HG03175 (cell line): ENCODE results near the gene AUTS2.

Experiments used
- ATAC-seq: cut with Tn5 transposase; IDR thresholded peaks from one replicate; pipeline ENCODE4 v1.9.1; 2021; ENCODE audit warnings: mild to moderate bottlenecking, moderate library complexity; ENCODE audit not compliant: unreplicated experiment

AUTS2 gene

DNA sequence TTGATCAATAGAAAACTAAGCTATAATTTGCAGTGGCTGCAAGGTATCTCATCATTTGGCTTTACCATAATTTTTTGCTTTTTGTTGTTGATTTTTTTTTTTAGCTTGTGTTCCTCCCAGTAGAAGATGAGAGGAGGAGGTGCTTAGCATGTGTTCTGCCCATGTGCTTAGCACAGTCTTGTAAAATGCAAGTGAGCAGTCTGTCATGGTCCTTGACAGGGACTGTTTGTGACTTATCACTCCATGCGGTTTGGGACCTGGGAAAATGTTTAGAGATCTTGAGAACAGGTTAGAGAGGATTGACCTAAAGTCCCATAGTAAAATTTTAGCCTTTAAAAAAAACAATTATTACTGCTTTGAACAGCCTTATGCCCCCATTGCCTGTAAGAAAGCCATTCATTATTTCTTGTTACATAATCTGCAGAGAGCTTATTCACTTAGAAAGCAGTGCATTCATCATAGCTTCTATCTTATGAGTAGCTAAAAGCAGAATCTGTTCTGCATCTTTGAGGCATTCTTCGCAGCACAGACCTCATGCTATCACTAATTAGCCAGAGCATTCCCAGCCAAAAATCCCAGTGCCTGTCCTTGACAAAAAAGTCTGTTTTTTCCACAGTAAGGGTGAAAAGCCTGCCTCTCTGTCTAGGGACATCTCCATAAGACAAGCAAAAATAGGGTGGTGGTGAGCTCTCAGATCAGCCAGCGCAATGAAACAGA, 784.9 kb downstream of the AUTS2 start:
- no peak for ATAC-seq

DNA sequence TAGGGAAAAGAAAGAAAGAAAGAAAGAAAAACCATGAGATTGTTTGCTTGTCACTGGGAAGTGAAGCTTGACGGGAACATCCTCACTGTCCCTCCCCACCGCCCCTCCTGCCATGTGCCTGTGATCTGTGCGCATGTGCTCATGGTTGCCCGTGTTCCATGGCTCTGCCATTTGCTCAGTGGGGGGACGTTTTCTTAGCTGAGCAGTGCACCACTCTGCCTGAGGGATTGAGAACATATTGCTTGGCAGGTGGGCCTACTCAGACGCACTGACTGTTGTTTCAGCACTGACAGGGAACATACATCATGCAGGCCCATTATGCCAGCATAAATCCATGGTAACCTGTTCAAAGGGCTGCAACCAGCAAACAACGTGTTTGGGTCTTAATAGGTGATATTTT, 785.7 kb downstream of the AUTS2 start:
- ATAC-seq, result no peak

DNA sequence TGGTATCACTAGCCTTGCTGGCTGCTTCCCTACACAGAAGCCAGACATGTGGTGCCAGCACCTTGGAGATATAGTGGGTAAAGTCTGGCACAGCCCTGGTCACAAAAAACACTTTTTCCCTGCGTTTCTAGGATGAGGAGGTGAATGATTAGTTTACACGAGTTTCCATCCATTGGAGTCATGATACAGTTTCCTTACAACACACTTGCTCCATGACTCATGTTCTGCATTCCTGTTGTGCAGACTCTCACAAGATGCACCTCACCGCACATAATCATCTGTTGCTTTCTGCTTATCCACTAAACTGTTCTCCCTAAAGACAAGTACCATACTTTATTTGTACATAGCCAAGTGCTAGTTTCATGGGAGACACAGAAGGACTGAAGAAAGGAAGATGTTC, 786.6 kb downstream of the AUTS2 start:
- no peak for ATAC-seq

DNA sequence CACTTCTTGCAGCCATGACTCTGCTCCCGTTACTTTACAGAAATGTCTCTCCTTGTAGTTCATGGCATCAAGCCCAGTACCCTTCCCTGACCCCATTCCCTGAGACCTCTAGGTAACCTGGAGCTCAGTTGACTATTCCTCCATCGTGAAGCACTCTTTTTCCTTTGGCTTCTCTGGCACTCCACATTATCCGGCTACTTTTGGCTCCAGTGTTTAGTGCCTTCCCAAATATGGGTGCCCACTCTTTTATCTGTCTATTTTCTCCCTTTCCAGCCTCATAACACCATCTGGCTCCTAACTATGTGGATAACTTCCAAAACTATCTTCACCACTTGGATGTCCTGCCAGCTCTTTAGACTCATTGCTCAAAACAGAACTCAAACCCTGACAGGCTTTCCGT, 788.9 kb downstream of the AUTS2 start:
- ATAC-seq, result no peak

DNA sequence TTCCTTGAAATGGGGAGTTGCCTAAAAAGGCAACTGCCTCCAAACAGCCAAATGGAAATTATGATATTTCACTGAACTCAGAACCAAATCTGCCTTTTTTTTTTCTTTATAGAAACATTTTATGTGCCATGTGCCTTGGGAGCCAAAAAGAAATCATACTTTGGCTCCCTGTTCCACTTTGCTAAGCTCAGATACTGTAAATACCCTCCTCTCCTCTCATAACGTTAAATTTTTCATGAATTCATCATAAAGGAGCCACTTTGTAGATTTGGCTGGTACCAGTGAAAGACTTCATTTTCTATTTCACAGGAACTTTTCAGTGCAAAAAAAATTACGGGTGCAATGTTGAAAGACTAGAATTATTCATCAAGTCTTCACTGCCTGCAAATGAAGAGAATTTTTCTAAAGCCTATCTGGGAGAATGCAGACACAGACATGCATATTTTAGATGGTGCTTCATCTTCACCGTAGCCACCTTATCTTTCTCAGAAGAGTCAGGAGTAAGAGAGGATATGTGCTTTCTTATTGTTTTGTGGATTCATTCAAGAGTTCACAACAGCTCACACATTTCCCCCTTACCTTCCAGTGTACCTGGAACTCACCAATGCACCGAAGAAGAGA, 791.4 kb downstream of the AUTS2 start:
- no peak for ATAC-seq

DNA sequence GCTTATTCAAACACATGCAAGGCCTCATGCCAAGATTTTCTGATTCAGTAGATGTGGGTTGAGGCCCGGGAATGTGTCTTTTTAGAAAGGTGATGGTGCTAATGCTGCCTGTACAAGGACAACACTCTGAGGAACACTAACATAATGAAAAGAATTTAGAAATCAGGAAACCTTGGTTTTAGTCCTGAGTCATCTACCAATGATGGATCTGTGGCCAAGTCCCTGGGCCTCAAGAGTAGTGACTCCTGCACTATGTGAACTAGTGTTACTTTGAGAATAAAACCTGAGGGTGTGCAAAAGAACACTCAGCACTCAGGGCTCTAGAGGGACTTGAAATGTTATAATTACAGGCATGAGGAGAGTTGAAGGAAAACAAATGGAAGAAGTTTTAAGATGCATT, 792.0 kb downstream of the AUTS2 start:
- ATAC-seq, result no peak

DNA sequence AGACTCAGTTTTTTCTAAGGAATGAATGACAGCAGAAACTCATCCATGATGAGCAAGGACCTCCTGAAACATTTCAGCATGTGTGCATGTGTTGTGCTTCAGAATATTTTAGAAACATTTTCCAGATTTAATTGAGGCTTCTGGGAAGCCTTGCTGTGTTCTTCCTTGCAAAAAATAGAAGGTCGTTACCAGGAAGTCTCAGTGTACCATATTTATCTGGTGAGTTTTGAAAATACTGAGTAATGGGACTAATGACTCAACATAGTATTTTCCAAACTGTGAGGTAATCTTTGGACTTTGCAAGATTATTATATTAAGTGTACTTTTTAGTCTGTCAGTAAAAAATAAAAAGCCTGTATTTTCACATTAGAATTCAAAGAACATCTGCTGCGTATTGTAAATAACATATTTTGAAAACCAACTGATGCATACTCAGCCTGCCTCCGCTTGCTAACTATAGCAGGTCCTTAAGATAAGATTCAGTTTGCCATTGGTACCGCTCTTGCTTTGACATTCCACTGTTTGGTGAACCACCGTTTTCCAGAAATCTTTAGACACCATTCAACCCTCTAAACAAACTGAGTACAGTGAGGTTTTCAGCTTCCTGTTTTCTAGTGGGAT, 794.1 kb downstream of the AUTS2 start:
- ATAC-seq, result no peak

DNA sequence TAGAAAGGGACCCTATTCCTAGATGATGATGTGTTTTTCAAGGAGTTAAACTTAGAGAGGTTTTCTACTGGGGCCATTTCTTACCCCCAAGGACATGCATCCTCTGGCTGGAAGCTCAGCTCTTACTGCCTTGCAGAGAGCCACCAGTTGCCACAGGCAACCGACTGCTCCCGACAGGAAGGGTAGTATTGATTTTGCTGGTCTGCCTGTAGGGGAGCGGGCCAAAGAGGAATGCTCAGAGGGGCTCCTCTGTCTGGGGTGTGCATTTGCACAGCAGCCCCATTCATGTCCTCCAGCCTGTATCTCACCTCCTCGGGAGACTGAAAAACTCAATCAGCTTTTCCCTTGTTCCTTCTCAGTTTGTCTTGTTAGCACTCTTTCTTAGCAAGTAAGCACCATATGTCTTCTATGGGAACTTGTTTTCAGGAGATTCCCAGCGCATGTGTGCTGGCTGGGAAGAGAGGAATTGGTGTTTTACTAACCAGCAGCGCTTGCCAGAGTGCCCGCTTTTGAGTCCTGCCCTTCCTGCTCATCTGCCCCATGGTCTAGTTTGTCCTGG, 794.7 kb downstream of the AUTS2 start:
- no peak for ATAC-seq

DNA sequence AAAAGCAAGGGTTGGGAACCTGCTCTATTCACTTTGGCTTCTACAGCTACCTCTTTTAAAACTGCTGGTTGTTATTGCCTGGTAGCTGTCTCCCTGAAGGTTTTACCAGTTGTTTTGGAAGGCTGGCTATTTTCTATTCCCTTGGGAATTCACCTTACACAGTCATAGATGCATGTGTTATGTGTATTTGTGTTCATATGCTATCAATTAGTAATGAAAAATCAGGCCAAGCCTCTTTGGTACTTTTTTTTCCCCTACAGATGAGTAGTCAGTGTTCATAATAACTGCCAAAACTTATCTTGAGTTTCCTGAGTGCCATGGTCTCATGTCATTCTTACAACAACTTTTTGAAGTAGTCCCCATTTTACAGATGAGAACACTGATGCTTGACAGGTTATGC, 795.7 kb downstream of the AUTS2 start:
- no peak for ATAC-seq

DNA sequence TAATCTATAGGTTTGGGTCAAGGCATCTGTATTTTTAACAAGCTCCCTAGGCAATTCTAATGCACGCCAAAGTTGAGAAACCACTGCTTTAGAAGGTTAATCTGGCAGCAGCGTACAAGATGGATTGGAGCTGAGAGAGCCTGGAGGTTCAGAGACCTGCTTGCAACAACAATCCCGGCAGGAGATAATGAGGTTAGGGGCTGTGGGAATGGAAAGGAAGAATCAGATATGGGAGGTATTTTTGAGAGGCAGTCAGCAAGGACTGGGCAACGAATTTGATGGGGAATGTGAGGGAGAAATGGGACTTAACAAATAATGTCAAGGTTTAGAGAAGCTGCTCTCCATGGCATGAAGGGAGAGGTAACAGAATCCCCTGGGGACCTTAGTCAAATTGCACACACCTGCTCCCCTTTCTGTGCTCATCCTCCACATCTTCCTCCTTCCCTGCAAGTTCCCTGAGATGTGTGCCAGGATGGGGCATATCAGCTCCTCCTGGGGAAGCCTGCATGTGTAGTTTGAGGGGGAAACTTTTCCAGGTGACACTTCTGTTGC, 802.6 kb downstream of the AUTS2 start:
- no peak for ATAC-seq

DNA sequence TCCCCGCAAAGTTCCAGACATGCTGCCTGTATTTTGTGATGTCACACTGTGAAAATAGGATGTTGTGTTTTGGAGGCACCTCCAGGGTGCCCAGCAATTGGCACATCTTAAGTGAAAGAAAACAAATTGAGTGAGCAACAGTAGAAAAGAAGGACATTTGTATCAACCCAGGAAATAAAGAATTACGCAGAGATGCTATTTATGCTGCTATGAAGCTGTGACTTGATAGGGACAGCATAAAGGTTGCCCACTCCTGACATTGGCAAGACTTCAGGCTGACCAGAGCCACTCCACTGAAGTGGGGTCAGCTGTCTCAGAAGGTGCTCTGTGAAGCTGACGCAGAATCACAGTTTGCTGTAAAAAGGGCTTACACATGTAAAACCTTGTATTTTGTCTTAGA, 803.8 kb downstream of the AUTS2 start:
- ATAC-seq, result no peak

DNA sequence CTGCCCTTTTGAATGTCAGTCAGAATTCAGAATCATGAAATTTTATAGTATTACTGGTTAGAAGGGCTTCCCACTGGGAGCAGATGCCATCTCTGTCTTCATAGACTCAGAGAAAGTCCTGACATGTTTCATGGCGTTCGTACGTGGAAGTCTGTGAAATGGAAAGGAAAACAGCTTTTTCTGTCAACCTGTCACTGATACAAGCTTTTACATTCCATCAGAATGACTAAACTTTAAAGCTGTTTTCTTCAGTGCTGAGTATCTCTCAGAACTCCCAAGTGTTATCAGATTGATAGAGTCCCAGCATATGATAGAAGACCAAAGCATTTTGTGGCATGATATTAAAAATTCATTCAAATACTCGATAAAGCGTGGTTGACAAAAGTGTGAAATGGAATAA, 807.0 kb downstream of the AUTS2 start:
- ATAC-seq, result no peak

DNA sequence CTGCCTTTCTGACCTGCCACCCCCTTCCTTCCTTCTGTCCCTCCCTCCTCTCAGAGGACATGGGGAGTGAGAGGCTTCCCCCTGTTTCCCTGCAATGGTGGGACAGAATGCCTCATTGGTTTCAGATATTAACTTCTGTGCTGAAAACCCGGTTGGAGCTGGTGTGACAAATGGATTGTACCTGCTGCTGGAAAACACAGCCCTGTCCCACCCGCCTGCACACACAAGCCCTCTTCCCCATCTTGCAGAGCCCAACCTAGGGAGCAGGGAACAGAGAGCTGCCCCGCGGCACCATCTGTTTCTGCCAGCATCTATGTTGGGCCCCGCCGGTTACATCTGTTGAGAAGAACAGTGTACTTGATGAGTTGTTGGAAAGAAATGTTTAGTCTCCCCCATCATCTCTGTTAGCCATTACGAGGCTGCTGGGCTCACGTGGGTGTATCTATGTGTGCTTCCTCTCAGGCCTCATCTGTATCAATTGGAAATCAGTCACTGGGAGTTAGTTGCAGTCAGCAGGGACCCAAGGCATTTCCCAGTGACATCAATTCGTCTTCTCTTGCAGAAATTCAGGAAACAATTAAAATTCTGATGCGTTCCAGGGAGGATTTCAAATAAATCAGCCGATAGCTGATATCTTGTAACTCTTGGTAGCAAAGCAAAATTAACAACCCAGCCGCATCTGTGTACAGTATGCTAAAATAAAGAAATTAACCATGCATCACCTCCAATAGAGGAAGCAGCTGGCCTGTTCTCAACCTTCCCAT, 808.1 kb downstream of the AUTS2 start:
- no peak for ATAC-seq

DNA sequence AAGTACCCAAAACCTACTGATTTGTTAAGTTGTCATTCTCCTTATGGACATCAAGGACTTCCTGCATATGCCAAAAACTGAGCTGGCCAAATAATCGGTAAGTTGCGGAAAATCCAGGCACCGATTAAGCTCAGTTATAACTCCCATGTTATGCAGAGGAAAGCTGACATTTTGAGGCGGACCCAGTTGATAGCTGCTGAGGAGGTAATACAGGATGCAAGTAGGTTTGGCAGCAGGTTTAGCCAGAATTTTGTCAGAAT, 808.6 kb downstream of the AUTS2 start:
- no peak for ATAC-seq

DNA sequence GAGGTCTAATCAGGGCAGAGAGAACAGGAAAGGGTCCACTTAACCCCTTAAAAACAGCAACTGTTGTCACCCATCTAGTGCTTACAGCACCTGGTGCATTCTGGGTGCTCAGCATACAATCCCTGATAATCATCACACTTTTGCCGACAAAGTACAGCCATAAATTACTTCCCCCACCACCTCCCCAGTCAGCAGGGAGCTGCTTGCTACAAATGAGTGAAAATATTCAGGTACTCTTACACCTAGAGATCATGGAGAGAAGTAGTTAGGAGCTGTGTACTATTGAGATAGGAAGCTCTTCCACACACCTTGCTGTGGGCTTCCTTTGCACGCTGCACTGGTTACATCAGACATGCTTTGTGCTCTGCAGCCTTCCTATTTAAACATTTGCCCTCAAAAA, 810.2 kb downstream of the AUTS2 start:
- no peak for ATAC-seq

DNA sequence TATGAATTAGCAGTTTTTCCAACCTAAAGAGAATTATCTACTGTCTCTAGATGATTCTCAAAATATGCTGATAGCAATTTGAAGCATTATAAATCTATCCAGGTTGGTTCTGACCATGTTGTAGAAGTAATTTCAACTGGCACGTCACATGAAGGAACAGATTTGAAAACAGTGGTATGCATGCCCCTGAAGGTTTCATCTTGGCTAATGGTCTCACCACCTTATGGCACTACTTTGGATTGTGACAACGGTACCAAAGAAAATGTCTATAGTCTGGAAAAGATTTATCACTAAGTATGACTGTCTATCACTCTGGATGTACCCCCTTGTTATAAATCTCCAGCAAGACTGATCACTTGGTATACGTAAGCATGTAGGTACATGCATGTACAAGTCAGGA, 810.6 kb downstream of the AUTS2 start:
- no peak for ATAC-seq

DNA sequence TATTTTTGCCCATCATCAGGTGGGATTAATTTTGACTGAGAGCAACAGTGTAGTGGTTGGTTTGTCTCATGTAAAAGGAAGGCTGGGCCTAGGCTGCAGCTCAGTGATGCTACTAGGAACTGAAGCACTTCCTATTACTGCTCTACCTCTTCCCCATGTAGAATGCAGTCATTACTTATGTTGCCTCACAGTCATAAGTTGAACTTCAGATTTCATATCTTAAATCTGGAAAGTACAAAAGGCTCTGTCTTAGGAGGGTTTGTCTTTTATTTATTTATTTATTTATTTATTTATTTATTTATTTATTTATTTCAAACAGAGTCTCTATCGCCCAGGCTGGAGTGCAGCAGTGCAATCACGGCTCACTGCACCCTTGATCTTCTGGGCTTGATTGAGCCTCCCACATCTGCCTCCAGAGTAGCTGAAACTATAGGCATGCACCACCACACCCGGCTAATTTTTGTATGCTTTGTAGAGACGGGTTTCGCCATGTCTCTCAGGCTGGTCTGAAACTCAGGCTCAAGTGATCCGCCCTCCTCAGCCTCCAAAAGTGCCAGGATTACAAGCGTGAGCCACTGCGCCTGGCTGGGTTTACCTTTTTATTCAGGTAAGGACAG, 812.0 kb downstream of the AUTS2 start:
- ATAC-seq, result no peak

DNA sequence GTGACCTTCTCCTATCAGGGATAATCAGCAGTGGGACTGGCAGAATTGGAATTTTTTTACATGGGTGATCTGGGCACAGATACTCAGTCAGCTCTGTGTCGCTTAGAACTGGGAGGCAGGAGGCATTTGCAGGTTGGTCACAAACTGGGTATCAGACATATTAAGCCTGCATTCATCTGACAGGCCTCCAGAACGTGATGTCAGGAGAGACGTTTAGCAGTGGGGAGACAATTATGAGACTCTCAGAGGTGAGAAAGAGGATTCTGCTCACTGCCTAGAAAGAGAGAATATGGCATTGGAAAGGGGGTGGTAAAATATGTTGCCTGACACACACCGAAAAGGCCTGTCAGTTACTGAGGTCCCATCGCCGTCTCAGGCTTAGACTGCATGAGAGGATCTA, 816.1 kb downstream of the AUTS2 start:
- no peak for ATAC-seq

DNA sequence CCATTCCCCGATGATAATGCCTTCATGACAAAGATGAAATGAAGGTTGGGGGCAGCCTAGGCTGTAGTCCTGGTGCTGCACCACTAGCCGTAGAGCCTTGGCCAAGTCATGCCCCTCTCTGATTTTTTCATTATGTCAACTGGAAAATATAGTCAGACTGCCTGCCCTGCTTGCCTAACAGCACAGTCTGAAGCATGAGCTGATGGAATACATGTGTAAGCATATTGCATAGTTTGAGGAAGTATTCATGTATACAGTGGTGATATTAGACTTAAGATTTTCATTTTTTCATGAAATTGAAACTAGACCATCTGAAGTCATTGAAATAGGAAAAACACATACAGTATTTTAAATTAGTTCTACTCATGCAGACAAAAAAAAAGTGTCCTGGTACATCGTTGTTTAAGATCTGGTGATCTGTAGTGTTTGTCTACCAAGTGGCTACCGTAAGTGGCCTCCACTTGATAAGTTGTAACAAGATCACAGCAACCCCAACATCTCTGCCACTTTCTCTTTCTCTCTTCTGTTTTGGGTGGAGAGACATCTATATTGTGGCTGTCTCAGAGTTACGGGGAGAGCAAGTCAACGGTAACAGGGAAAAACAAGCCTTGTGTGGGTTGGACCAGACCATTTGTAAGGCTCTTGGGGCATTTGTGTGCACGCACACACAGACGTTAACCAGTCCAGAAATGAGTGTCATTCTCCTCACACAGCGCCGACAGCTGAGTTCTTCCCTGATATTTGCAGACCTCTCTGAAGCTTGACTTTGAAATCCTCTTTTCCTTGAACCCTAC, 817.1 kb downstream of the AUTS2 start:
- ATAC-seq, result peak; percentile 49

DNA sequence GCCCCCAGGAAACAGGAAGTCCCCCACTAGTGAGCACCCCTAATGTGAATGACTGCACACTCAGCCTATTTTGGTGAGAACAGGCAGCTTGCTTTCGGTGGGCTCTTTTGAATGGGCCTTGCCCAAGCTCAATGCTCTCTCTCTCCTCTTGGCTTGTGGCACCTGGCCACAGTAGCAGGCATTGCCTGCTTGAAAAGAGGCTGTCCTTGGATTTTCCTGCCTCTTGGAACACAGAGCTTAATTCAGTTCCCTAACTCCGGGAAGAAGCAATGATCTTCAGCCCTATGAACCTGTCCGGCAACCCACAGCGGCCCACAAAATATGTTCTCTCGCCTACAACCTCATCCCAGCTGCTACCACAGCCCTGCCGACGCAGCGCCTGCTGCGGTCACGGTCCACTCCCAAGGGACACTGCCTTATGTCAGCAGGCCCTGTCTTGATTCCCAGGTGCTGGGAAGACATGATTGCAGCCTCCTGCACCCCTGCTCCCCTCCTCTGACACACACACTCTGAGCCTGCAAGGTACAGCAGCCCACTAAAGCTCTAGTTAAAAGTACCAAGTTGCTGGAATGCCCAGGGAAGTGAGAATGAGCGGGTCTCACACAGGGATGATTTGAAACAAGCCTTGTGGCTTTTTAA, 818.2 kb downstream of the AUTS2 start:
- ATAC-seq, result no peak
